CD4-positive, alpha-beta T cell treated with Interleukin-6 at 100 ng/mL for 8 hours (primary cell): ENCODE data around the gene ERMN.
"Not testable (repeated sequence)": the region's sequence is repeated elsewhere in the genome, so short reads cannot be mapped to it uniquely, and the experiment has no call there.

ENCODE experiments used
- DNase-seq: peaks from one replicate; pipeline ENCODE4 v3.0.0-alpha.2; 2020; ENCODE audit warnings: mixed read lengths, low spot score

Gene ERMN

DNA sequence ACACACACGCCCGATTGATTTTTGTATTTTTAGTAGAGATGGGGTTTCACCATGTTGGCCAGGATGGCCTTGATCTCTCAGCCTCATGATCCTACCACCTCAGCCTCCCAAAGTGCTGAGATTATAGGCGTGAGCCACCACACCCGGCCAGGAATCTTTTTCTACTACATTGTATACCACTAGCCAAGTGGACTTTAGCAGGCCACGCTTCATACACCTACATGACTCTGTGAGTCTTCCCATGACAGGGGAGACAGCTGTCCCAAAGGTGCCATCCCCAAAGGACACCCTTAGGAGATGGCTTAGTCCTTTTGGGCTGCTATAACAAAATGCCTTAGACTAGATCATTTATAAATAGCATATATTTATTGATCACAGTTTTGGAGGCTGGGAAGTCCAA is 32.8 kb downstream of the ERMN start:
- DNase-seq, result no peak

DNA sequence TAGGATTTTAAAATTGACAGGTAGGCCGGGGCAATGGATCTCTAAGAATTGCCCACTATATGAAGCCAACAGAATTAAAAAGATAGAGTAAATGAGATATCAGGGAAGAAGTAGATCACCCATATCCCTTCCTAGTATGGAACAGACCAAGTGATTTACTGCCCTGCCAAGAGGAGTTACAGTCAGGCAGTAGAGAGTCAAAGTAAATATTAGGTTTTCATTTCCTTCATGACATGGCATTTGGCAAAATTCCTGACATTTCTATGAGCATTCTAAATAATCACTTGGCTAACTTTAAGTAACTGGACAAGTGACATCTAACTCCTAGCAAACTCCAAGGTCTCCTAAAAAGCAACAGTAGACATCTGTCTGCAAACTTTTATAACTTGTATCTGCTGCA is 34.6 kb downstream of the ERMN start:
- DNase-seq, result no peak

DNA sequence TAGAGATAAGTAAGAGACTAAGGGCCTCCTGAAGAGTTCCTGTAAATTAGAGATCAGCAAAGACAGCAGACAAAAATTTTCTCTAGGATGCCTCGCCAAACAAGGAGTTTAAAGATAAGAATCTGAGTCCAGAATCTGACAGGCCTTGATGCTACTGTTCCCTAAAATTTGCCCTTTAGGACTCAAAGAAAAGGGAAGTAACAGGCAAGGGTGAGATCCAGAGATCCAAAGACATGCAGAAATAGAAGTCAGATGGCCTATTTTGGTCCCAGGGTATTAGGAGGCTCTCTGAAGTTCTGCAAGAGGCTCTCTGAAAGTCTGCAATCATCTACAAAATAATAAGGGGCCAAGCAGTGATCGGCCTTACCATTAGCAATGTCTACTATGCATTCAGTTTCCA is 35.1 kb downstream of the ERMN start:
- DNase-seq, result no peak

DNA sequence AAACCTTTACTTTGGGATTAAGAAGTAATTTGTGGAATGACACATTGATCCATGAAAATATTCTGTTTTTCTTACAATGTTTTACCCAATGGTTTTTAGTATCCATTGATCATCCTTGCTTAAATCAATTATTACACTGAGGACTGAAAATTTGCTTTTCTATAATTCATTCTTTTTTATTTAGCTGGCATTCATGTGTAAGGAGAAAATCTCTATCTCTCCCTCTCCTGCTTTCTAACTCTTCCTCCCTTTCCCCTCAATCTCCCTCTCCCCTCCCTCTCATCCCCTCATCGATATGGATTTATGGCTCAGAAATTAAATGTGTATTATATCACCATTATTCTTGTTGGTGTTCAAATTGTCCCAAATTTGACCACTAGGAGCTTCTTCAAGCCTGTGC is 38.5 kb downstream of the ERMN start:
- DNase-seq, result no peak

DNA sequence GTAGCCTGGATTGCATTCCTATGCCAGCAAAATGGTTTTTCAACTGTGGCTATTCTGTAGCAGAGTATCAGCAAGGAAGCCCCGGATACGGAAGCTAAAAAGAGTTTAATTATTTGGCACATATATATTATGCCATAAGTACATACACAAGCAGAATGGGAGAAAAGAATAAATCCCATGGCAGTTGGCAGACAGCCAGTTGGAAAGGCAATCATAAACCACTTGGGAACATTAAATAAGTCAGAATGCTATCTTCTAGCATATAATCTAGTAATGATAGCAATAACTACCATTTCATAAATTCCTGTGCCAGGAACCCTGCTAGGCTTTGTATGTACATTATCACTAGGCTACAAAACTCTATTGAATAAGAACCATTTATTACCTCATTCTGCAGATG is 42.2 kb downstream of the ERMN start:
- no peak for DNase-seq

DNA sequence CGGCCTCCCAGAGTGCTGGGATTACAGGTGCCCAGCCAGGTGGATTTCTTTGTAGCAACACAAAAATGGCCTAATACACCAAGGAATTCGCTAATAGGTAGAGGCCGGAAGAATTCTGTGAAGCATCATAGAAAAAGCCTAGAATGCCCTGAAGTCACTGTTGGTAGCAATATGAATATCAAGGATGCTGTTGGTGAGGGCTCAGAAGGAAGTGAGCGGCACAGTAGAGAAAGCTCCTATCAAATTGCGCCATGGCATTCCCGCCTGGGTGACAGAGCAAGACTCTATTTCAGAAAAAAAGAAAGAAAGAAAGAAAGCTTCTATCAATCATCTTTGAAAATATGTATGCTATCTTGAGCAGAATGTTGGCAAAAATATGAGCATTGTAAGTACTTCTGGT is 44.3 kb downstream of the ERMN start:
- DNase-seq, result no peak

DNA sequence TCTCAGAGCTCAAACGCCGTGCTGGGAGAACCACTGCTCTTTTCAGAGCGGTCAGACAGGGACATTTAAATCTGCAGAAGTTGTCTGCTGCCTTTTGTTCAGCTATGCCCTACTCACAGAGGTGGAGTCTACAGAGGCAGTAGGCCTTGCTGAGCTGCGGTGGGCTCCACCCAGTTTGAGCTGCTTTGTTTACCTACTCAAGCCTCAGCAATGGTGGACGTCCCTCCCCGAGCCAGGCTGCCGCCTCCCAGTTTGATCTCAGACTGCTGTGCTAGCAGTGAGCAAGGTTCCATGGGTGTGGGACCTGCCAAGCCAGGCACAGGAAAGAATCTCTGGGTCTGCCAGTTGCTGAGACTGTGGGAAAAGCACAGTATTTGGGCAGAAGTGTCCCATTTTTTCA is 46.3 kb downstream of the ERMN start:
- not testable (repeated sequence) for DNase-seq

DNA sequence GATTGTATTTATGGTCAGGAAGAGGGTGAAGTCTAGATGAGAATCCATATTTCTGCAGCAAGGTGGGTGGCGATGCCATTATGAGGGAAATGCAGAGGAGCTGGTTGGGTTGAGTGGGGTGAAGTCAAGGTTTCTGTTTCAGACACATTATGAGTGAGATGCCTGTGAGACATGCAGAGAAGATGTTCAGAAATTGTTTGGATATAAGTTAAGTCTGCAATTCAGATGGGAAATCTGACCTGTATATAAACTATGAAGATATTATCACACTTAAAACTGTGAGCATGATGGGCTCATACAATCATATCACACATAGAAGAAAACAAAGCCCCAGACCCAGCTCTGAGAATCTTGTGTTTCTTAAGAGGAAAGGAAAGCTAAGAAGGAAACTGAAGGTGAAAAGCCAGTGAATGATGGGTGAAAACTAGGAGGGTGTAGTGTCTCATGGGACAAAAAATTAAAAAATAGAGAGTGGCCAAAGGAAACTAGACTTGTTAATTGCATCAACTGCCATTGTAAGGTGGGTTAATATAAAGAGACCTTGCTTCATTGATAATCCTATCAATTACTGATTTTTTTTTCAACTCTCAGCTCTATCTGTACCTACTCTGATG is 53.9 kb downstream of the ERMN start:
- DNase-seq, result no peak

DNA sequence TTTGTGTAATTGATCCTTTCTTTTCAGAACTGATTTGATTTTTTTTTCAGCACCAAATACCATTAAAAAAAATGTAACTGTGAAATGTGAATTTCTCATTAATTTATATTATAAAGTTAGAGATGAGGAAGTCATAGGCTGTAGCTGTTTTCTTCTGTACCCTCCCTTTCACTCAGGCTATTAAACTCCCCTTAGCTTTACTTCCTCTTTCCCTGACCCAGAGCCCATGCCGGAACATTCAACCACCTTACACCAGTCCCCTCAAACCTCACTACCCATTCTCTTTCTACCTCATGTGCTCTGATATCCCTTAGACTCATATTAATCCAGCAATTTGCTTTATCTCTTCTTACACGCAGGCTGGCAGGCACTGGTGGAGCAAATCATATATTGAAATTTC is 55.7 kb downstream of the ERMN start:
- no peak for DNase-seq

GRCh38 chr2:157269060-157269459 is 56.6 kb downstream of the ERMN start:
- DNase-seq, result no peak
